Measurements from ENCODE around the gene AGPAT4.
"Not testable (repeated sequence)": the region's sequence is repeated elsewhere in the genome, so short reads cannot be mapped to it uniquely, and the experiment has no call there.

AGPAT4 gene

GRCh38 chr6:161198783-161199460 is 74.9 kb downstream of the AGPAT4 start:
- DNase-seq: no peak

- DNase-seq: no peak
Measured at GRCh38 chr6:161198176-161198575, 75.7 kb downstream of the AGPAT4 start.

GRCh38 chr6:161195386-161195785 is 78.5 kb downstream of the AGPAT4 start:
- no peak for DNase-seq

- DNase-seq: no peak
Measured at GRCh38 chr6:161194374-161194773, 79.5 kb downstream of the AGPAT4 start.

GRCh38 chr6:161192636-161193411 is 81.0 kb downstream of the AGPAT4 start:
- DNase-seq: no peak

- no peak for DNase-seq
Measured at GRCh38 chr6:161191671-161192070, 82.2 kb downstream of the AGPAT4 start.

GRCh38 chr6:161191007-161191406 is 82.9 kb downstream of the AGPAT4 start:
- DNase-seq: no peak

- no peak for DNase-seq
Measured at GRCh38 chr6:161189891-161190290, 84.0 kb downstream of the AGPAT4 start.

GRCh38 chr6:161188547-161189465 is 85.1 kb downstream of the AGPAT4 start:
- no peak for DNase-seq

GRCh38 chr6:161186173-161186769 is 87.6 kb downstream of the AGPAT4 start:
- DNase-seq: no peak

GRCh38 chr6:161181121-161181520 is 92.7 kb downstream of the AGPAT4 start:
- DNase-seq: no peak

- not testable (repeated sequence) for DNase-seq
Measured at GRCh38 chr6:161178155-161178554, 95.7 kb downstream of the AGPAT4 start.

GRCh38 chr6:161176428-161176827 is 97.4 kb downstream of the AGPAT4 start:
- not testable (repeated sequence) for DNase-seq

- not testable (repeated sequence) for DNase-seq
Measured at GRCh38 chr6:161172769-161173168, 101.1 kb downstream of the AGPAT4 start.

GRCh38 chr6:161171207-161171606 is 102.7 kb downstream of the AGPAT4 start:
- DNase-seq: no peak

GRCh38 chr6:161169696-161170095 is 104.2 kb downstream of the AGPAT4 start:
- no peak for DNase-seq

- no peak for DNase-seq
Measured at GRCh38 chr6:161169035-161169434, 104.8 kb downstream of the AGPAT4 start.

GRCh38 chr6:161168281-161168891 is 105.5 kb downstream of the AGPAT4 start:
- no peak for DNase-seq

GRCh38 chr6:161166677-161167076 is 107.2 kb downstream of the AGPAT4 start:
- no peak for DNase-seq

- no peak for DNase-seq
Measured at GRCh38 chr6:161166176-161166575, 107.7 kb downstream of the AGPAT4 start.

- DNase-seq: no peak
Measured at GRCh38 chr6:161164182-161164625, 109.7 kb downstream of the AGPAT4 start.

- DNase-seq: no peak
Measured at GRCh38 chr6:161163466-161164181, 110.2 kb downstream of the AGPAT4 start.

Measured in NCI-H524 (cell line).